HG03159 (cell line): ENCODE results near the gene PCSK7.
A peak's percentile ranks its signal among the peaks of the same experiment; 100 is the strongest.

Source experiments
- ATAC-seq: cut with Tn5 transposase; IDR thresholded peaks from one replicate; pipeline ENCODE4 v1.9.1; 2021; ENCODE audit warnings: mild to moderate bottlenecking, moderate library complexity; ENCODE audit not compliant: unreplicated experiment

The PCSK7 gene

GRCh38 chr11:117199053-117199915 lies 32.6 kb downstream of the PCSK7 start, which contains the start of gene TAGLN:
Gene TAGLN, plus strand, starts transcription at chr11:117199370. Its CDS starts 3,644 bp downstream, at chr11:117203014.
- no peak for ATAC-seq

- ATAC-seq = no peak
Measured at GRCh38 chr11:117198613-117199012, 33.3 kb downstream of the PCSK7 start.

GRCh38 chr11:117197516-117198456 lies 34.1 kb downstream of the PCSK7 start:
- no peak for ATAC-seq

- ATAC-seq = no peak
Measured at GRCh38 chr11:117197006-117197405, 34.9 kb downstream of the PCSK7 start.

- ATAC-seq = no peak
Measured at GRCh38 chr11:117195761-117196160, 36.1 kb downstream of the PCSK7 start.

GRCh38 chr11:117195258-117195657 lies 36.6 kb downstream of the PCSK7 start:
- no peak for ATAC-seq

- no peak for ATAC-seq
Measured at GRCh38 chr11:117194267-117194666, 37.6 kb downstream of the PCSK7 start.

- no peak for ATAC-seq
Measured at GRCh38 chr11:117193130-117194020, 38.5 kb downstream of the PCSK7 start.

GRCh38 chr11:117192401-117192875 lies 39.4 kb downstream of the PCSK7 start:
- no peak for ATAC-seq

- ATAC-seq = no peak
Measured at GRCh38 chr11:117191680-117192400, 40.0 kb downstream of the PCSK7 start.

- ATAC-seq = no peak
Measured at GRCh38 chr11:117189941-117190544, 41.8 kb downstream of the PCSK7 start.

- peak; percentile 62 for ATAC-seq
Measured at GRCh38 chr11:117189191-117189940, 42.5 kb downstream of the PCSK7 start.

- ATAC-seq = no peak
Measured at GRCh38 chr11:117188620-117189081, 43.2 kb downstream of the PCSK7 start.

GRCh38 chr11:117187799-117188481 lies 43.9 kb downstream of the PCSK7 start:
- ATAC-seq = no peak

GRCh38 chr11:117187428-117187798 lies 44.5 kb downstream of the PCSK7 start:
- no peak for ATAC-seq

GRCh38 chr11:117187007-117187406 lies 44.9 kb downstream of the PCSK7 start:
- no peak for ATAC-seq

- ATAC-seq = no peak
Measured at GRCh38 chr11:117186431-117186761, 45.5 kb downstream of the PCSK7 start.
